Upper lobe of left lung (tissue), 4 donors: ENCODE data around the gene SLC17A2.

Experiments used
- CTCF ChIP-seq, 6 experiments: fragments of 450-650 bp in 4 of 6; fragments of 200-600 bp in 2 of 6; sonication (generic) in 2 of 6; IDR thresholded peaks; one replicate each; pipeline ENCODE4 v1.5.1; 2016 to 2019; ENCODE audit warnings: antibody characterized with exemption in 6 of 6
- EP300 ChIP-seq, 4 donors: sonication (generic); formaldehyde crosslinking; IDR thresholded peaks; one replicate each; pipeline ENCODE4 v1.5.1; 2017; ENCODE audit warnings: antibody characterized with exemption in 4 of 4, control low read depth in 2 of 4
- POLR2AphosphoS5 ChIP-seq, 2 donors: sonication (generic); formaldehyde crosslinking; IDR thresholded peaks; one replicate each; pipeline ENCODE4 v1.5.1; 2017; ENCODE audit warnings: antibody characterized with exemption in 2 of 2

GRCh38 chr6:25913741-25914140 lies 16.8 kb downstream of the SLC17A2 start:
- TF ChIP-seq CTCF (IDR thresholded peaks at IDR 0.05) = no peak
- TF ChIP-seq EP300 (IDR thresholded peaks at IDR 0.05) = no peak
- TF ChIP-seq POLR2AphosphoS5 (IDR thresholded peaks at IDR 0.05) = no peak
